CD4-positive, alpha-beta T cell treated with Interleukin-4 for 1 hour (primary cell): ENCODE measurements around the gene M6PR.
A peak's percentile ranks its signal among the peaks of the same experiment; 100 is the strongest.

Source experiments
- DNase-seq, 2 donors: peaks; one replicate each; pipeline ENCODE4 v3.0.0-alpha.2; 2020 to 2022

Gene M6PR

DNA sequence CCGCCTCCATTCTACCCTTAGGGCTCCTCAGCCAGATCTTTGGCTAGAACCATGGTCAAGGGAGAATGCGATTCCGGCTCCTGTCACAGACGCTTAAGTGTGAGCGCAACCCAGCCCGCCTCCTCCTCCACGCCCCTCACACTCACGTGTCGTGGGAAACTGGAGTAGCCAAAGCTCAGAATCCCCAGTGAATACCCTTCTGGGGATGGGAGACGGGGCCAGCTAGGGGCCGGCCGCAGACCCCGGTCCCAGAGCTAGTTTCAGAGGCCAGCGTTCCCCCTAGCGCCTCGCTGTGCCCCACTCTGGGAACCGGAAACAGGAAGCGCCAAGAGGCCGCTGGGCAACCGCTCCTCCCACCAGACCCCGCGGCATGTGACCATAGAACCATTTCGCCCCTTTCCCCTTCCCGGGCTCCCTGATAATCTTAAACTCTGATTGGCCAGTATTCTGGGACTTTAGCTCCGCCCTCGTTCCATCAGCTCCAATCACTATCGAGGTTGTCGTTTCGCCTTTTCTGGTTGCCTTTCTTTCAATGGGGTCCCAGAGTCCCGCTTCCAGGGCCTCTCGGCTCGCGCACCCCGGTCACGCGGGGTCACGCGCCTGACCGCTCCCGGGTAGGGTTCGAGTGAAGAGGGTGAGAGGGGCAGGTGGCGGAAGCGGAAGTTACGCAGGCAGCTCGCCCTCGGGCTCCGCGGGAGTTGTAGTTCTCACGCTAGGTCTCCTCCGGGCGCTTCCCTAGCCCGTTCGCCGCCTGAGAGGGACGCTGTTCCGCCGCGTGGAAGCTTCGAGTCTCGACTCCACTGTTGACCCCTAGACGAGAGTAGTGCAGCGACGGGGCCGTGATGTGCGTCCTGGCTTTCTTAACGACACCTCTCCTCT lies at the start of gene M6PR:
M6PR (minus strand) TSS at position 304 of the 879 bp plus-strand sequence. CDS start 3,241 bp downstream, outside the sequence.
- DNase-seq = peak; percentile 91 to 92

DNA sequence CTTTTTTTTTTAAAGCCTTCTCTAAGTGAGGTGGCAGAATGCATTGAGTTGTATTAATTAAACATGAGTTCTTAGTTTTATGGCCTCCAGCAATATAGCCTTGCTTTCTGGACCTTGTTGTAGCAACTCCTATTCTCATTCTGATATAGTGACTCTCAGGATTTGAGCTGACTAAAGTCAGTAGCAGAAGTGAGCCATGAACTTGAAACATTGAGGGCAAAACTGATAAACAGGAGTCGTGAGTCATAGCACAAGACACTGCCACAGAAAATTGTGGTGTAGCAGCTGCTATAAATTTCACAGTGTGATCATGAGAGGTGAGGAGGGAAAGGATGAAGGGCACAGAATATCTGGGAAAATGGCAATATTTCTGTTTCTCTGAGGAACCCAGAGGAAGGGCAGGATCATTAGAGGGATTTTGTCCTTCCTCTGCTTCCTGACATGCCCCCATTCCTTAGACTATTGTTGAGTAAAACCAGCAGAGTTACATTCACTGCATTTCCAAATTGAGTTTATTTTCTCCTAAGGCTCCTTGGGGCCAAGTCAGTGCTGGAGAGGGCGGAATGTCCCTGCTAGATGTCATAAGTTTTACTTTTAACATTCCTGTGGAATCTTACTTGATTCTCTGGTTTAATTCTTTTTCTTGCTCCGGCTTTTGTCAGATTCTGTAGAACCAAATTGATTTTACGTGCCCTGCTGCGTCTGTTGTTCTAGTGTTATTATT lies 47.4 kb upstream of the M6PR start:
- DNase-seq = peak in 1 of 2 donors; percentile 50

DNA sequence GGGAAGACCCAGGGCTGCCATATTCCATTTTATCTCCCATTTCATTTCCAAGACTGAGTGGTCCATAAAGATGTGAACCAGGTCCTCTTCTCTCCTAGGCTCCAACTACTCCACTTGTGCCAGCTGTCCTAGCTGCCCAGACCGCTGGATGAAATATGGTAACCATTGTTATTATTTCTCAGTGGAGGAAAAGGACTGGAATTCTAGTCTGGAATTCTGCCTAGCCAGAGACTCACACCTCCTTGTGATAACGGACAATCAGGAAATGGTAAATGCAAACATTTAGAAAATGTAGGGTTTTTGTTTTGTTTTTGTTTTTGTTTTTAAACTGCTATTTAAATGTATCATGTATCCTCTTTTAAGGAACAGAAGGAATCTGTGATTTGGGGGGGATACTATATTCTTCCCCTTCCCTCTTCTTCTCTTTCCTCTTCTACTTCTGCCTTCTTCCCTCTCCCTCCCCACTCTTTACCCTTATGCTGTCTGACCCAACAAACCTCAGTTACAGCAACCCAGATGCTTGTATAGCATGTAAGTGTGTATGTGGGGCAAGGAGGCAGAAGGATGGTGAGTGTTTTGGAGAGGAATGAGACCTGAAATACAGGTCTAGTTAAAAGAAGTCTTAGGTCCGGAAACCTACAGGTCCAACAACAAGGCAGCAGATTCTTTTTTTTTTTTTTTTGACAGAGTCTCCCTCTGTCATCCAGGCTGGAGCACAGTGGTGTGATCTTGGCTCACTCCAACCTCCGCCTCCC lies 45.8 kb upstream of the M6PR start:
- no peak for DNase-seq

- no peak for DNase-seq
These were observed 44.4 kb upstream of the M6PR start for GRCh38 chr12:8993827-8994226.

GRCh38 chr12:8991371-8992345 lies 42.2 kb upstream of the M6PR start:
- peak in 1 of 2 donors; percentile 45 for DNase-seq

GRCh38 chr12:8989413-8989812 lies 40.0 kb upstream of the M6PR start, which contains the start of gene KLRG1:
Gene KLRG1 (plus strand): TSS chr12:8989546. CDS start chr12:8989636, 90 bp downstream.
- DNase-seq = peak in 1 of 2 donors; percentile 65

DNA sequence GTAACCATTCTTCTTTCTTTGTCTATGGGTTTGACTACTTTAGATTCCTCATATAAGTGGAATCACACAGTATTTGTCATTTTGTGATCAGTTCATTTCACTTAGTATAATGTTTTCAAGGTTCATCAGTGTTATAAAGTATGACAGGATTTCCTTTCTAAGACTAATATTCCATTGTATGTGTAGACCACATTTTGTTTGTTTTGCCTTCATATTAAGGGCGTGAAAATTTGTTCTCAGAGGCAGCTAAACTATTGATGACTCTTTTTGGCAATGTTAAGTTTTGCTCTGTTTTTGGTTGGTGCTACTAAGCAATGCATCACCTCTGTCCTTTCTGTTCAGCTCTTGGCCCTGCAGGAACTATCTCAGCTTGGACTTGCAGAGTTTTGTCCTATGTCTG lies 38.2 kb upstream of the M6PR start:
- DNase-seq = peak in 1 of 2 donors; percentile 24

DNA sequence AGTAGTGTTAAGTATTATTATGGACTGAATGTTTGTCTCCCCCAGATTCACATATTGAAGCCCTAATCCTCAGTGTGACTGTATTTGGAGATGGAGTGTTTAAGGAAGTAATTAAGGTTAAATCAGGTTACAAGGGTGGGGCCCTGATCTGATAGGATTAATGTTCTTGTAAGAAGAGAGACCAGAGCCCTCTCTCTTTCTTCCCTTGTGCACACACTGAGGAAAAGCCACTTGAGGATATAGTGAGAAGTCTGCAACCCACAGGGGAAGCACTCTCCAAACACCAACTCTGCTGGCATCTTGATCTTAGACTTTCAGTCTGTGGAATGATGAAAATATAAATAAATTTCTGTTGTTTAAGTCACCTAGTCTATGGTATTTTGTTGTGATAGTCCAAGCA lies 37.7 kb upstream of the M6PR start:
- DNase-seq = no peak

DNA sequence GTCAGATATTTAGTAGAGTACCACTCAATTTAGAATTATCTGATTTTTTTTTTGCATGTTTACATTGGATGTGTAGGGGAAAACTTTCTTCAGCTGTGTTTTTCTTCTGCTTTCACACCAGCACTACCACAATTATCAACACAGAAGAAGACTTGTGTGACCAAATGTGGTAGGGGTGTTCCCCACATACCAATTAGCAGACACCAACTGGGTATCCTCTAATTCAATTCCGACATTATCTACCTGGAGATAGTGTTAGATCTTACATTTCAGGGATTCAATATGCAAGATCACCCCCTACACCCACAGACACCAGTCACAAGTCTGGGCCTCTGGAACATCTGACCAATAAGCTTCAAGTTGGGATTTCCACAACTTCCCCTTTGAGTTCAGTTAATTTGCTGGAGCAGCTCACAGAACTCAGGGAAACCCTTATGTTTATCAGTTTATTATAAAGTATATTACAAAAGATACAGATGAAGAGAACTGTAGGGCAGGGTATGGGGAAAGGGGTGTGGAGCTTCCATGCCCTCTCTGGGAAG lies 35.8 kb upstream of the M6PR start:
- peak in 1 of 2 donors; percentile 24 for DNase-seq

DNA sequence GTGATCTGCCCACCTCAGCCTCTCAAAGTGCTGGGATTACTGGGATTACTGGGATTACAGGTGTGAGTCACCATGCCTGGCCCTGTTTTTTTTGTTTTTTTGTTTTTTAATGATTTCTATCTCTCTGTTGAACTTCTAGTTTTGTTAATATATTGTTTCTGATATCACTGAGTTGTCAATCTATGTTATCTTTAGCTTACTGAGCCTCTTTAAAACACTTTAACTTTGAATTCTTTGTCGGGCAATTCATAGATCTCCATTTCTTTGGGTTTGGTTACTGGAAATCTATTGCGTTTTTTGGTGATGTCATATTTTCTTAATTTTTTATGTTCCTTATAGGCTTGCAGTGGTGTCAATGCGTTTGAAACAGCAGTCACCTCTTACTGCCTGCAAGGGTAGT lies 30.7 kb upstream of the M6PR start:
- DNase-seq = no peak

- no peak for DNase-seq
These were observed 21.0 kb upstream of the M6PR start for GRCh38 chr12:8970432-8970831.

DNA sequence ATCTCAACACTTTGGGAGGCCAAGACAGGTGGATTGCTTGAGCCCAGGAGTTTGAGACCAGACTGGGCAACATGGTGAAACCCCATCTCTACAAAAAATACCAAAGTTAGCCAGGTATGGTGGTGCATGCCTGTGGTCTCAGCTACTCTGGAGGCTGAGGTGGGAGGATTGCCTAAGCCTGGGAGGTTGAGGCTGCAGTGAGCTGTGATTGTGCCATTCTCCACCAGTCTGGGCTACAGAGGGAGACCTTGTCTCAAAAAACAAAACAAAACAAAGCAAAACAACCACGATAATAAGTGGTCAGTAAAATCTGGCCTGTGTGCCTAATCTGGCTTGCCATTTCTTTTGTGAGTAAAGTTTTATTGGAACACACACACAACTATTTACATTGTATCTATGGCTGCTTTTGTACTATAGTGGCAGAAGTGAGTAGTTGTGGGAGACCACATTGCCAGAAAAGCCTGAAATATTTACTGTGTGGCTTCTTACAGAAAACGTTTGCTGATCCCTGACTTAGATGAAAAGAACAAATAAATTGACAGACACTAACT lies 20.5 kb upstream of the M6PR start:
- no peak for DNase-seq

DNA sequence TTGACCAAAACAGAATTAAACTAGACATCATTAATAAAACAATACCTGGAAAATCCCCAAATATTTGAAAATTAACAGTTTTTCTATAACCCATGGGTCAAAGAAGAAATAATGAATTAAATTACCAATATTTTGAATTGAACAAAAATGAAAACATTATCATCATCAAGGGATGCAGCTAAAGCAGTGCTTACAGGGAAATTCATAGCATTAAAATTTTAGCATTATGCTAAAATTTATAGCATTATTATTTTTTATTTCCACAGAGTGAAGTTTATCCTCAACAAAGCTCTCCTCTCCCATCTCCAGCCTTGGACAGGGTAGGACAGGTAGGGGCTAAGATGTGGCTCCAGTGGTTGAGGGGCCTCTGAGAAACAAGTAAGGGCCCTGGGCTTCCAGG lies 19.3 kb upstream of the M6PR start:
- DNase-seq = no peak

GRCh38 chr12:8960176-8960575 lies 10.7 kb upstream of the M6PR start:
- DNase-seq = peak in 1 of 2 donors; percentile 64

GRCh38 chr12:8958066-8958465 lies 8.6 kb upstream of the M6PR start:
- no peak for DNase-seq

DNA sequence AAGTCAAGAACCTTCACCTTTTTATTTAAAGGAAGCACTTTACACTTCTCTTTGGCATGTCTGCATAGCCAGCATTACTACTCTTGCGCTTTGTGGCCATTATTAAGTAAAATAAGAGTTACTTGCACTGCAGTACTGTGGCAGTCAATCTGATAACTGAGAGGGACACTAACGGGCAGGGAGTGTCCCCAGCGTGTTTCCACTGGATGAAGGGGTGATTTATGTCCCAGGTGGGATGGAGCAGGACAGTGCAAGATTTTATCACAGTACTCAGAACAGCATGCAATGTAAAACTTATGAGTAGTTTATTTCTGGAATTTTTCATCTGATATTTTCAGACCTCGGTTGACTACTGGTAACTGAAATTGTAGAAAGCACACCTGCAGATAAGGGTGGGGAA lies 8.1 kb upstream of the M6PR start:
- DNase-seq = no peak

- no peak for DNase-seq
These were observed 7.3 kb upstream of the M6PR start for GRCh38 chr12:8956772-8957171.

- DNase-seq = no peak
These were observed 6.6 kb upstream of the M6PR start for GRCh38 chr12:8956073-8956472.

GRCh38 chr12:8953773-8954402 lies 4.4 kb upstream of the M6PR start:
- DNase-seq = peak; percentile 68 to 88

DNA sequence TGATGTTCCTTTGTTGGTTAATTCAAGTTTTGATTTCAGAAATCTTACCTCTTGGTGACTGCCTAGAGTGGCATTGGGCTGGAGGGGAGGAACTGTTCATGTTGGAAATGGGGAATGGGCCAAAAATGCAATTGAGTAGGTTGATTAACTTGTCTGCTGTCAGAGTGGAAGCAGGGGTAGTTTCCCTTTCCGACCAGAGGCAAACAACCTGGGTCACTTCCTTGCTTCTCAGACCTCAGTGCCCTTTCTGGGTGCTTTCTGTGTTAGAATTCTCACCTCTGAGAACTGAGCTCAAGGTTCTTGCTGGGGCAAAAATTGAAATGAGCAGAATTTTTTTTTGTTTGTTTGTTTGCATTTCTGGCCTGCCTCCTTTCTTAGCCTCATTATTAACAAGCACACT lies 2.3 kb upstream of the M6PR start:
- DNase-seq = peak; percentile 44 to 67
